ENCODE results near the gene CUX1. TPM values are rescaled to one million over a fixed set of nuclear protein-coding genes. Genes with fewer than 3 reads are reported as not detected.
"Not testable (repeated sequence)": the region's sequence is repeated elsewhere in the genome, so short reads cannot be mapped to it uniquely, and the experiment has no call there.

The CUX1 gene
- total and polyA plus RNA-seq, 7 experiments from 2014 or later = 10.1 to 81.6 (median 42.5) TPM

GRCh38 chr7:101987494-101987893 is 170.1 kb downstream of the CUX1 start:
- H3K4me3 Mint-ChIP-seq = no peak overlapping the region
- Histone ChIP-seq H3K4me3 (ENCODE audit: low read length) (no peak overlapping the region), H3K36me3 (ENCODE audit: control insufficient read depth in 2 of 3, insufficient read depth in 3 of 3, low read length in 3 of 3) (peaks cover 0 to 4% (median 0%) of the 10 kb centered on the region in 3 experiments), H3K27me3 (ENCODE audit: control insufficient read depth in 2 of 2, insufficient read depth in 2 of 2, low read length in 2 of 2) (no peaks in the 10 kb centered on the region), H3K27ac (ENCODE audit: low read depth, low read length) (no peak overlapping the region), H3K9me3 (ENCODE audit: control insufficient read depth in 2 of 3, low read length in 3 of 3) (no peaks in the 10 kb centered on the region), H3K4me1 (ENCODE audit: control insufficient read depth in 2 of 2, insufficient read depth in 2 of 2, low read length in 2 of 2) (peaks cover 0 to 6% of the 10 kb centered on the region in 2 donors)
- H3K27ac Mint-ChIP-seq = no peak overlapping the region
- POLR2A ChIA-PET = no interaction called here
- no peaks in the 10 kb centered on the region for H3K27me3 Mint-ChIP-seq
- DNase-seq (no peak), ATAC-seq (no peak)
- H3K9me3 Mint-ChIP-seq = peaks cover 0 to 1% (median 0%) of the 10 kb centered on the region in 11 donors
- intact Hi-C loops (cut with micrococcal nuclease) = no loop called here
- CTCF ChIA-PET = no interaction called here
- peaks cover 7 to 52% (median 31%) of the 10 kb centered on the region in 7 donors for H3K4me1 Mint-ChIP-seq
- peaks cover 0 to 20% (median 4%) of the 10 kb centered on the region in 5 donors for H3K36me3 Mint-ChIP-seq

GRCh38 chr7:101988060-101988459 is 170.6 kb downstream of the CUX1 start:
- H3K4me1 ChIP-seq (ENCODE audit: control insufficient read depth in 2 of 2, insufficient read depth in 2 of 2, low read length in 2 of 2); H3K36me3 ChIP-seq (ENCODE audit: control insufficient read depth in 2 of 3, insufficient read depth in 3 of 3, low read length in 3 of 3); H3K9me3 ChIP-seq (ENCODE audit: control insufficient read depth in 2 of 3, low read length in 3 of 3); CTCF ChIA-PET; H3K27ac ChIP-seq (ENCODE audit: low read depth, low read length); H3K27me3 ChIP-seq (ENCODE audit: control insufficient read depth in 2 of 2, insufficient read depth in 2 of 2, low read length in 2 of 2); POLR2A ChIA-PET; DNase-seq; intact Hi-C loops (cut with micrococcal nuclease); H3K9me3 Mint-ChIP-seq; H3K27me3 Mint-ChIP-seq; ATAC-seq; H3K4me3 ChIP-seq (ENCODE audit: low read length); H3K4me3 Mint-ChIP-seq: not testable (repeated sequence)
- Mint-ChIP-seq H3K36me3 (peaks cover 0 to 20% (median 4%) of the 10 kb centered on the region in 5 donors), H3K27ac (peak overlapping the region in 1 of 9 donors; percentile 54), H3K4me1 (peaks cover 7 to 52% (median 31%) of the 10 kb centered on the region in 7 donors)

- Histone ChIP-seq H3K4me1 (ENCODE audit: control insufficient read depth in 2 of 2, insufficient read depth in 2 of 2, low read length in 2 of 2) (peaks cover 0 to 6% of the 10 kb centered on the region in 2 donors), H3K27ac (ENCODE audit: low read depth, low read length) (no peak overlapping the region), H3K9me3 (ENCODE audit: control insufficient read depth in 2 of 3, low read length in 3 of 3) (no peaks in the 10 kb centered on the region), H3K36me3 (ENCODE audit: control insufficient read depth in 2 of 3, insufficient read depth in 3 of 3, low read length in 3 of 3) (peaks cover 0 to 4% (median 0%) of the 10 kb centered on the region in 3 experiments), H3K4me3 (ENCODE audit: low read length) (no peak overlapping the region), H3K27me3 (ENCODE audit: control insufficient read depth in 2 of 2, insufficient read depth in 2 of 2, low read length in 2 of 2) (no peaks in the 10 kb centered on the region)
- Mint-ChIP-seq H3K4me3 (no peak overlapping the region), H3K9me3 (peaks cover 0 to 1% (median 0%) of the 10 kb centered on the region in 11 donors), H3K4me1 (peaks cover 7 to 49% (median 31%) of the 10 kb centered on the region in 7 donors), H3K27me3 (no peaks in the 10 kb centered on the region), H3K36me3 (peaks cover 0 to 16% (median 1%) of the 10 kb centered on the region in 5 donors), H3K27ac (peak overlapping the region in 1 of 9 donors; percentile 54)
- DNase-seq (no peak), ATAC-seq (no peak)
- ChIA-PET POLR2A (no interaction called here), CTCF (no interaction called here)
- intact Hi-C loops (cut with micrococcal nuclease) = no loop called here
Measured at GRCh38 chr7:101988513-101988912, 171.1 kb downstream of the CUX1 start.

DNA sequence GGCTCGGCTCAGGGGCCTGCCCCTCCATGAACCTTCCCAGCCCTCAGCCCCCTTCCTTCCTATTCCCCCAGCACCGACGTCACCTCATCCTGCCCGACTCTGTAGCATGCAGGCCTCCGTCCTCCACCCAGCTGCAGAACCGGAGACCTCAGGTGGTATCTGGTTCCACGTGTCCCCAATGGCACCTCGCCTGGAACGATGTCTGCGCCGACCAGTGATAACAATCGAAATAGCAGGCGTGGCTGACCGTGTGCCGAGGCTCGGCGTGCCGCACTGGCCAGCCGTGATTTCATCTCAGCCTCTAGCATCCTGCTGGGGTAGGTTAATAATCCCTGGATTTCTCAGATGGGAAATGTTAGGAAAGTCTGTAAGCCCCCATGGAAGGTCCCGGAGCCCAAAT is 171.7 kb downstream of the CUX1 start:
- no peak overlapping the region for H3K4me3 ChIP-seq (ENCODE audit: low read length)
- intact Hi-C loops (cut with micrococcal nuclease) = no loop called here
- peaks cover 6 to 47% (median 33%) of the 10 kb centered on the region in 7 donors for H3K4me1 Mint-ChIP-seq
- DNase-seq (no peak), ATAC-seq (no peak)
- H3K27ac Mint-ChIP-seq = peak overlapping the region in 1 of 9 donors; percentile 57
- peaks cover 0 to 14% (median 0%) of the 10 kb centered on the region in 5 donors for H3K36me3 Mint-ChIP-seq
- H3K9me3 ChIP-seq (ENCODE audit: control insufficient read depth in 2 of 3, low read length in 3 of 3) = no peaks in the 10 kb centered on the region
- H3K4me3 Mint-ChIP-seq = peak overlapping the region in 1 of 10 donors; percentile 5
- H3K4me1 ChIP-seq (ENCODE audit: control insufficient read depth in 2 of 2, insufficient read depth in 2 of 2, low read length in 2 of 2) = peaks cover 0 to 6% of the 10 kb centered on the region in 2 donors
- H3K36me3 ChIP-seq (ENCODE audit: control insufficient read depth in 2 of 3, insufficient read depth in 3 of 3, low read length in 3 of 3) = peaks cover 0 to 4% (median 0%) of the 10 kb centered on the region in 3 experiments
- ChIA-PET CTCF (no interaction called here), POLR2A (no interaction called here)
- no peaks in the 10 kb centered on the region for H3K27me3 Mint-ChIP-seq
- H3K27ac ChIP-seq (ENCODE audit: low read depth, low read length) = no peak overlapping the region
- H3K9me3 Mint-ChIP-seq = peaks cover 0 to 1% (median 0%) of the 10 kb centered on the region in 11 donors
- H3K27me3 ChIP-seq (ENCODE audit: control insufficient read depth in 2 of 2, insufficient read depth in 2 of 2, low read length in 2 of 2) = no peaks in the 10 kb centered on the region

DNA sequence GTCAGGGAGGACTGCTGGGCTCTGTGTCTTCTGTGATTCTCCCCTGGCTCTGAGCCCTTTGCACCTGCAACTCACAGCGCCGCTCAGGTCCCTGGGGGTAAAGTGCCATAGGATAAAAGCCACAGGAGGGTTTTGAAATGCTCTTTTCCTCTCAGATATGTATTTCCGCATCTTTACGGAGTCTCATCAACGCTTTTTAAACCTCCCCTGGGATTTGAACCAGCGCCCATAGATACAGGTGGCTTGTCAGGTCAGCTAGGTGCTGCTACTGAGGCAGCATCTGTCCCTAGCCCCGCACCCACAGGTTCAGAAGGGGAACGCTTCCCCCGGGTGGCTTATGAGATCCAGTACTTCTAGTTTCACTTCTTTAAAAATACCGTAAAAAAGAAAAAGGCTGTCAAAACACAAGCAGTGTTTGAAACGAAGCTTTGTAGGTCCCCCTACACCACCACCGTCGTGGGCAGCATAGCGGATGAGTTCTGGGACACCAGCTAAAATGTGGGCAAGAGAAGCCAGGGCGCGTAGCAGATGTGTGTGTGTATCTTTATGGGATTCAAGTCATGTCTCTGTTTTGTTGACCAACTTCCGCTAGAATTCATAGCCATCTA is 173.5 kb downstream of the CUX1 start:
- peak; percentile 51 for ATAC-seq

DNA sequence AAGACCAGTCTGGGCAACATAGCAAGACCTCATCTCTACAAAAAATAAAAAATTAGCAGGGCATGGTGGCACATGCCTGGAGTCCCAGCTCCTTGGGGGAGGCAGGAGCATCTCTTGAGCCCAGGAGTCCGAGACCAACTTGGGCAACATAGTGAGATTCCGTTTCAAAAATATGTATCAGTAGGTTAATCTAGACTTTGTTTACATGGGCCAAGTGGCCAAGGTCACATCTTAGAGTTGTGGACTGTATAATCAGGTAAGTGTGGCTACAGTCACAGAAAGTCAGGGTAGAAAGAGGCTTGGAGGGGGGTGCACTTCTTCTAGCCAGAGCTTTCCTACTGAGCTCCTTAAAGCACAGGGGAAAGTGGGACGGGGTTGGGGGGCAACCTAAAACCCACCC is 174.4 kb downstream of the CUX1 start:
- Mint-ChIP-seq H3K27me3 (no peaks in the 10 kb centered on the region), H3K27ac (peak overlapping the region in 2 of 9 donors; percentile 14 to 19), H3K9me3 (peaks cover 0 to 1% (median 0%) of the 10 kb centered on the region in 11 donors), H3K36me3 (peaks cover 0 to 21% (median 6%) of the 10 kb centered on the region in 5 donors), H3K4me1 (peaks cover 7 to 43% (median 29%) of the 10 kb centered on the region in 7 donors), H3K4me3 (no peak overlapping the region)
- Histone ChIP-seq H3K36me3 (ENCODE audit: control insufficient read depth in 2 of 3, insufficient read depth in 3 of 3, low read length in 3 of 3) (peaks cover 0 to 2% (median 0%) of the 10 kb centered on the region in 3 experiments), H3K27ac (ENCODE audit: low read depth, low read length) (no peak overlapping the region), H3K27me3 (ENCODE audit: control insufficient read depth in 2 of 2, insufficient read depth in 2 of 2, low read length in 2 of 2) (no peaks in the 10 kb centered on the region), H3K9me3 (ENCODE audit: control insufficient read depth in 2 of 3, low read length in 3 of 3) (no peaks in the 10 kb centered on the region), H3K4me1 (ENCODE audit: control insufficient read depth in 2 of 2, insufficient read depth in 2 of 2, low read length in 2 of 2) (peaks cover 0 to 6% of the 10 kb centered on the region in 2 donors), H3K4me3 (ENCODE audit: low read length) (no peak overlapping the region)
- ChIA-PET CTCF (no interaction called here), POLR2A (interaction anchor here (0.5 kb wide), 1 partner anchor 336 kb away, joined by 10 read pairs; no protein-coding TSS in a partner anchor)
- intact Hi-C loops (cut with micrococcal nuclease) = no loop called here
- DNase-seq (no peak), ATAC-seq (no peak)

More for the DNA sequence above, 173.5 kb downstream of the CUX1 start:
- no peaks in the 10 kb centered on the region for H3K27me3 ChIP-seq (ENCODE audit: control insufficient read depth in 2 of 2, insufficient read depth in 2 of 2, low read length in 2 of 2)
- peak overlapping the region; percentile 65 to 85 (median 74) for H3K4me3 Mint-ChIP-seq
- H3K27ac Mint-ChIP-seq = peak overlapping the region in 7 of 9 donors; percentile 11 to 89 (median 65)
- no peak overlapping the region for H3K4me3 ChIP-seq (ENCODE audit: low read length)
- H3K4me1 ChIP-seq (ENCODE audit: control insufficient read depth in 2 of 2, insufficient read depth in 2 of 2, low read length in 2 of 2) = peaks cover 0 to 6% of the 10 kb centered on the region in 2 donors
- peak in 1 of 9 donors; percentile 1 for DNase-seq
- ChIA-PET POLR2A (no interaction called here), CTCF (no interaction called here)
- no peaks in the 10 kb centered on the region for H3K27me3 Mint-ChIP-seq
- H3K9me3 ChIP-seq (ENCODE audit: control insufficient read depth in 2 of 3, low read length in 3 of 3) = no peaks in the 10 kb centered on the region
- intact Hi-C loops (cut with micrococcal nuclease) = no loop called here
- H3K4me1 Mint-ChIP-seq = peaks cover 7 to 42% (median 29%) of the 10 kb centered on the region in 7 donors
- H3K36me3 ChIP-seq (ENCODE audit: control insufficient read depth in 2 of 3, insufficient read depth in 3 of 3, low read length in 3 of 3) = peaks cover 0 to 4% (median 0%) of the 10 kb centered on the region in 3 experiments
- peaks cover 0 to 1% (median 0%) of the 10 kb centered on the region in 11 donors for H3K9me3 Mint-ChIP-seq
- H3K27ac ChIP-seq (ENCODE audit: low read depth, low read length) = no peak overlapping the region
- H3K36me3 Mint-ChIP-seq = peaks cover 0 to 21% (median 6%) of the 10 kb centered on the region in 5 donors

- no peak overlapping the region for H3K27ac Mint-ChIP-seq
- H3K27me3 ChIP-seq (ENCODE audit: control insufficient read depth in 2 of 2, insufficient read depth in 2 of 2, low read length in 2 of 2) = no peaks in the 10 kb centered on the region
- no peaks in the 10 kb centered on the region for H3K36me3 ChIP-seq (ENCODE audit: control insufficient read depth in 2 of 3, insufficient read depth in 3 of 3, low read length in 3 of 3)
- H3K36me3 Mint-ChIP-seq = peaks cover 0 to 16% (median 6%) of the 10 kb centered on the region in 5 donors
- peaks cover 0 to 6% of the 10 kb centered on the region in 2 donors for H3K4me1 ChIP-seq (ENCODE audit: control insufficient read depth in 2 of 2, insufficient read depth in 2 of 2, low read length in 2 of 2)
- ATAC-seq = no peak
- H3K27ac ChIP-seq (ENCODE audit: low read depth, low read length) = no peak overlapping the region
- no peak for DNase-seq
- ChIA-PET POLR2A (no interaction called here), CTCF (no interaction called here)
- no peaks in the 10 kb centered on the region for H3K27me3 Mint-ChIP-seq
- no peak overlapping the region for H3K4me3 ChIP-seq (ENCODE audit: low read length)
- intact Hi-C loops (cut with micrococcal nuclease) = no loop called here
- H3K4me3 Mint-ChIP-seq = no peak overlapping the region
- no peaks in the 10 kb centered on the region for H3K9me3 ChIP-seq (ENCODE audit: control insufficient read depth in 2 of 3, low read length in 3 of 3)
- H3K9me3 Mint-ChIP-seq = peaks cover 0 to 1% (median 0%) of the 10 kb centered on the region in 11 donors
- peaks cover 7 to 39% (median 29%) of the 10 kb centered on the region in 7 donors for H3K4me1 Mint-ChIP-seq
Measured at GRCh38 chr7:101993311-101993710, 175.9 kb downstream of the CUX1 start.
